ENCODE results near the gene AOPEP. TPM values are rescaled to one million over a fixed set of nuclear protein-coding genes. Genes with fewer than 3 reads are reported as not detected.

Gene AOPEP
- total and polyA plus RNA-seq, 9 of the 15 experiments (the other 6 are each of a cell fraction or from before 2014, with no cell fraction given): 4.5 to 19.3 (median 13.5) TPM

GRCh38 chr9:94851892-94852291, 125.4 kb downstream of the AOPEP start:
- Histone ChIP-seq H3K27me3 (ENCODE audit: control insufficient read depth in 2 of 2, insufficient read depth in 2 of 2, low read length in 2 of 2) (no peaks in the 10 kb centered on the region), H3K79me2 (ENCODE audit: control insufficient read depth, insufficient read depth, low read length) (no peaks in the 10 kb centered on the region), H3K4me1 (replicated peaks in 1 of 2; ENCODE audit: control insufficient read depth in 2 of 2, insufficient read depth in 2 of 2, low read length in 2 of 2) (no peaks in the 10 kb centered on the region), H3K9me3 (replicated peaks; ENCODE audit: control insufficient read depth, insufficient read depth, low read depth, low read length) (no peaks in the 10 kb centered on the region), H3K9me1 (ENCODE audit: control insufficient read depth, insufficient read depth, low read length) (no peaks in the 10 kb centered on the region), H2AFZ (ENCODE audit: low read depth, low read length) (no peak overlapping the region), H3K4me2 (ENCODE audit: insufficient read depth, low read length) (no peak overlapping the region), H3K4me3 (no peak overlapping the region), H3K27ac (ENCODE audit: extremely low read depth, low read depth, low read length) (no peak overlapping the region), H3K9ac (ENCODE audit: insufficient read depth in 1 of 2, low read depth in 2 of 2, low read length in 2 of 2) (no peak overlapping the region), H4K20me1 (replicated peaks; ENCODE audit: control insufficient read depth, insufficient read depth, low read length) (0 out of 2 replicates have a peak, but pooled peaks cover 4% of the 10 kb centered on the region), H3K36me3 (ENCODE audit: control insufficient read depth, insufficient read depth, low read length) (no peaks in the 10 kb centered on the region)
- in situ Hi-C loops (cut with MboI): no loop called here
- no peak for FAIRE-seq
- TF ChIP-seq, protein P1, sequence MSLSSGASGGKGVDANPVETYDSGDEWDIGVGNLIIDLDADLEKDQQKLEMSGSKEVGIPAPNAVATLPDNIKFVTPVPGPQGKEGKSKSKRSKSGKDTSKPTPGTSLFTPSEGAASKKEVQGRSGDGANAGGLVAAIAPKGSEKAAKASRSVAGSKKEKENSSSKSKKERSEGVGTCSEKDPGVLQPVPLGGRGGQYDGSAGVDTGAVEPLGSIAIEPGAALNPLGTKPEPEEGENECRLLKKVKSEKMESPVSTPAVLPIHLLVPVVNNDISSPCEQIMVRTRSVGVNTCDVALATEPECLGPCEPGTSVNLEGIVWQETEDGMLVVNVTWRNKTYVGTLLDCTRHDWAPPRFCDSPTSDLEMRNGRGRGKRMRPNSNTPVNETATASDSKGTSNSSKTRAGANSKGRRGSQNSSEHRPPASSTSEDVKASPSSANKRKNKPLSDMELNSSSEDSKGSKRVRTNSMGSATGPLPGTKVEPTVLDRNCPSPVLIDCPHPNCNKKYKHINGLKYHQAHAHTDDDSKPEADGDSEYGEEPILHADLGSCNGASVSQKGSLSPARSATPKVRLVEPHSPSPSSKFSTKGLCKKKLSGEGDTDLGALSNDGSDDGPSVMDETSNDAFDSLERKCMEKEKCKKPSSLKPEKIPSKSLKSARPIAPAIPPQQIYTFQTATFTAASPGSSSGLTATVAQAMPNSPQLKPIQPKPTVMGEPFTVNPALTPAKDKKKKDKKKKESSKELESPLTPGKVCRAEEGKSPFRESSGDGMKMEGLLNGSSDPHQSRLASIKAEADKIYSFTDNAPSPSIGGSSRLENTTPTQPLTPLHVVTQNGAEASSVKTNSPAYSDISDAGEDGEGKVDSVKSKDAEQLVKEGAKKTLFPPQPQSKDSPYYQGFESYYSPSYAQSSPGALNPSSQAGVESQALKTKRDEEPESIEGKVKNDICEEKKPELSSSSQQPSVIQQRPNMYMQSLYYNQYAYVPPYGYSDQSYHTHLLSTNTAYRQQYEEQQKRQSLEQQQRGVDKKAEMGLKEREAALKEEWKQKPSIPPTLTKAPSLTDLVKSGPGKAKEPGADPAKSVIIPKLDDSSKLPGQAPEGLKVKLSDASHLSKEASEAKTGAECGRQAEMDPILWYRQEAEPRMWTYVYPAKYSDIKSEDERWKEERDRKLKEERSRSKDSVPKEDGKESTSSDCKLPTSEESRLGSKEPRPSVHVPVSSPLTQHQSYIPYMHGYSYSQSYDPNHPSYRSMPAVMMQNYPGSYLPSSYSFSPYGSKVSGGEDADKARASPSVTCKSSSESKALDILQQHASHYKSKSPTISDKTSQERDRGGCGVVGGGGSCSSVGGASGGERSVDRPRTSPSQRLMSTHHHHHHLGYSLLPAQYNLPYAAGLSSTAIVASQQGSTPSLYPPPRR (CRISPR knock-in tag; IDR thresholded peaks at IDR 0.05; ENCODE audit: borderline replicate concordance): no peak
- TF ChIP-seq PYGO2 (tag; IDR thresholded peaks at IDR 0.05) (no peak), RNF2 (IDR thresholded peaks at IDR 0.05) (no peak), RREB1 (CRISPR knock-in tag; IDR thresholded peaks at IDR 0.05) (no peak)
- no peak for DNase-seq (ENCODE audit: extremely low read depth in 1 of 4, low spot score in 3 of 4)
- no TSS peak for BruUV-seq (replicated peaks)
- WGBS (ENCODE audit: insufficient coverage, low coverage, missing lambda C conversion rate): 49% methylated on average over 5 of the region's 5 CpGs
- ATAC-seq: no peak
- CTCF ChIA-PET (ENCODE audit: low intra/inter-chr PET ratio): no interaction called here
- POLR2A ChIA-PET: no interaction called here
- intact Hi-C loops (cut with micrococcal nuclease): no loop called here

All from K562 (cell line).